Panc1 (cell line): ENCODE results near the gene CORO2B. TPM values are rescaled to one million over a fixed set of nuclear protein-coding genes. Genes with fewer than 3 reads are reported as not detected.

Source experiments
- ATAC-seq: fragments of 200-7000 bp; cut with Tn5 transposase; 2 replicates; pipeline ENCODE4 v1.9.1; 2020; ENCODE audit warnings: mild to moderate bottlenecking, moderate library complexity
- BruUV-seq: library from RNA; stranded (reverse); fragments of 400-500 nt; replicated peaks from 2 replicates; lab custom pipeline; 2021; lab: Mats Ljungman, UMichigan
- CTCF ChIA-PET: fragments of 300-600 bp; sonication (Branson Sonifier 250); formaldehyde crosslinking; loops from one replicate; lab custom pipeline; 2022; ENCODE audit warnings: antibody characterized with exemption; lab: Charles Lee
- POLR2A ChIA-PET: fragments of 300-600 bp; sonication (Branson Sonifier 250); formaldehyde crosslinking; loops from one replicate; lab custom pipeline; 2022; ENCODE audit warnings: antibody characterized with exemption; lab: Charles Lee
- DNase-seq: peaks from one replicate; pipeline ENCODE4 v3.0.0-alpha.2; 2010; ENCODE audit warnings: low read depth, low spot score
- H3K27ac ChIP-seq: 2 replicates; pipeline ENCODE4 v1.5.1; 2011; ENCODE audit warnings: mild to moderate bottlenecking, low read length, inconsistent platforms
- H3K27me3 ChIP-seq: fragments of 200-500 bp; sonication (Bioruptor generic); 2 replicates; pipeline ENCODE4 v1.6.0; 2014; ENCODE audit warnings: low read length, inconsistent platforms; ENCODE audit not compliant: control insufficient read depth, insufficient read depth
- H3K36me3 ChIP-seq: fragments of 200-500 bp; sonication (Bioruptor generic); 2 replicates; pipeline ENCODE4 v1.5.1; 2014; ENCODE audit warnings: inconsistent platforms, mild to moderate bottlenecking, low read length, moderate library complexity; ENCODE audit not compliant: control insufficient read depth, insufficient read depth
- H3K4me1 ChIP-seq: 2 replicates; pipeline ENCODE4 v1.5.1; 2011; ENCODE audit warnings: inconsistent platforms, mild to moderate bottlenecking, low read length, moderate library complexity; ENCODE audit not compliant: control insufficient read depth, insufficient read depth
- H3K4me3 ChIP-seq, 2 experiments: 2 replicates each; pipeline ENCODE4 v1.5.1; 2011 to 2012; ENCODE audit warnings: low read depth in 2 of 2, low read length in 2 of 2, mild to moderate bottlenecking in 2 of 2, inconsistent platforms in 1 of 2, moderate library complexity in 1 of 2
- H3K9me3 ChIP-seq: fragments of 200-500 bp; sonication (Bioruptor generic); 2 replicates; pipeline ENCODE4 v1.5.1; 2014; ENCODE audit warnings: low read depth, mild to moderate bottlenecking, inconsistent platforms, low read length, moderate library complexity; ENCODE audit not compliant: control insufficient read depth, insufficient read depth
- POLR2AphosphoS5 ChIP-seq: IDR thresholded peaks from 2 replicates; pipeline ENCODE4 v1.6.1; 2012; ENCODE audit warnings: mild to moderate bottlenecking, low read depth, low read length, moderate library complexity
- SIN3A ChIP-seq: IDR thresholded peaks from 2 replicates; pipeline ENCODE4 v1.6.1; 2012; ENCODE audit warnings: low read depth, mild to moderate bottlenecking, low read length, moderate library complexity, borderline replicate concordance; ENCODE audit not compliant: insufficient read depth
- TCF7L2 ChIP-seq: IDR thresholded peaks from 2 replicates; pipeline ENCODE4 v1.6.1; 2011; ENCODE audit warnings: mild to moderate bottlenecking, low read depth, low read length, inconsistent platforms
- in situ Hi-C: cut with HindIII; loops from 2 replicates; pipeline ENCODE4 v1.10.0; 2016; ENCODE audit warnings: low sequenced_read_pairs, low pct_unique_long_range_greater_than_20kb
- intact Hi-C: fragments of 100-400 bp; cut with micrococcal nuclease; formaldehyde crosslinking; loops from one replicate; pipeline ENCODE4 v1.10.0; 2022; ENCODE audit not compliant: unreplicated experiment
- total RNA-seq: library from RNA; stranded (reverse); gene quantifications from one replicate; pipeline ENCODE4 v1.2.1, GENCODE V29; 2021; ENCODE audit not compliant: unreplicated experiment
- TF ChIP-seq, protein P1 (sequence below): fragments of 450-650 bp; IDR thresholded peaks from 2 replicates; pipeline ENCODE4 v1.5.1; 2017; ENCODE audit warnings: mild to moderate bottlenecking
- TF ChIP-seq, protein P2 (sequence below), 2 experiments: IDR thresholded peaks; 2 replicates each; pipeline ENCODE4 v1.6.1; 2011 to 2012; ENCODE audit warnings: low read depth in 2 of 2, control low read depth in 1 of 2, low read length in 1 of 2, mild to moderate bottlenecking in 1 of 2, moderate library complexity in 1 of 2; ENCODE audit not compliant: insufficient read depth in 1 of 2

CORO2B gene
- total RNA-seq, 1 experiment from 2014 or later: 0.36 TPM

DNA sequence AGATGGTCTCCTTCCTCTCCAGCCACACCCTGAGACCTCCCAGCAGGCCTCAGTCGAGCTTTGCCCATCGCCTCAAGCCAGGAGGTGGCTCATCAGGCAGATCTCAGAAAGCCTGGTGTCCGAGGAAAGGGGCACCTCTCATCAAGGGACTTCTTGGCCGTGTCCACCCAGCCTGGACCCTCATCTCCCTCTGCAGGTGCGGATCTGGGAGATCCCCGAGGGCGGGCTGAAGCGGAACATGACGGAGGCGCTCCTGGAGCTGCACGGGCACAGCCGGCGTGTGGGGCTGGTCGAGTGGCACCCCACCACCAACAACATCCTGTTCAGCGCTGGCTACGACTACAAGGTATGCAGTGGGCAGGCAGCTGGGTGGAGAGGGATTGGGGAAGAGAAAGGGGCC is 131.7 kb downstream of the CORO2B start:
- CTCF ChIA-PET: no interaction called here
- intact Hi-C loops: no loop called here

DNA sequence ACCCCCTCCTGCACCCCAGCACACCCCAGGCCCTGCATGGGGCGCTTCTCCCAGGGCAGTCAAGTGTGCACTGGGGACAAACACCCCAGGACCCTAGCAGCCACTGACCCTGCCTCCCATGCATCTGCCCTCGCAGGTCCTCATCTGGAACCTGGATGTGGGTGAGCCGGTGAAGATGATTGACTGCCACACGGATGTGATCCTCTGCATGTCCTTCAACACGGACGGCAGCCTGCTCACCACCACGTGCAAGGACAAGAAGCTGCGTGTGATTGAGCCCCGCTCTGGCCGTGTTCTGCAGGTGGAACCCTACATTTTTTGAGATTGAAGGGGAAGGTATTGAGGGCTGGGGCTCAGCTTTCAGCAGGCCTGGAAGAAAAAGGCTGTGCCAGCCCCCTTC is 132.6 kb downstream of the CORO2B start:
- ATAC-seq: no peak
- in situ Hi-C loops (no loop called here), intact Hi-C loops (no loop called here)
- no peaks in the 10 kb centered on the region for H3K4me1 ChIP-seq
- H3K27me3 ChIP-seq: no peaks in the 10 kb centered on the region; the same call in 1 of the 2 replicates
- no peak overlapping the region for H3K4me3 ChIP-seq
- no peaks in the 10 kb centered on the region for H3K36me3 ChIP-seq
- H3K27ac ChIP-seq: no peak overlapping the region
- ChIA-PET CTCF (no interaction called here), POLR2A (no interaction called here)
- DNase-seq: no peak
- BruUV-seq: no TSS peak
- H3K9me3 ChIP-seq: no peaks in the 10 kb centered on the region
- TF ChIP-seq TCF7L2: no peak
- TF ChIP-seq SIN3A: no peak
- TF ChIP-seq, protein P1, sequence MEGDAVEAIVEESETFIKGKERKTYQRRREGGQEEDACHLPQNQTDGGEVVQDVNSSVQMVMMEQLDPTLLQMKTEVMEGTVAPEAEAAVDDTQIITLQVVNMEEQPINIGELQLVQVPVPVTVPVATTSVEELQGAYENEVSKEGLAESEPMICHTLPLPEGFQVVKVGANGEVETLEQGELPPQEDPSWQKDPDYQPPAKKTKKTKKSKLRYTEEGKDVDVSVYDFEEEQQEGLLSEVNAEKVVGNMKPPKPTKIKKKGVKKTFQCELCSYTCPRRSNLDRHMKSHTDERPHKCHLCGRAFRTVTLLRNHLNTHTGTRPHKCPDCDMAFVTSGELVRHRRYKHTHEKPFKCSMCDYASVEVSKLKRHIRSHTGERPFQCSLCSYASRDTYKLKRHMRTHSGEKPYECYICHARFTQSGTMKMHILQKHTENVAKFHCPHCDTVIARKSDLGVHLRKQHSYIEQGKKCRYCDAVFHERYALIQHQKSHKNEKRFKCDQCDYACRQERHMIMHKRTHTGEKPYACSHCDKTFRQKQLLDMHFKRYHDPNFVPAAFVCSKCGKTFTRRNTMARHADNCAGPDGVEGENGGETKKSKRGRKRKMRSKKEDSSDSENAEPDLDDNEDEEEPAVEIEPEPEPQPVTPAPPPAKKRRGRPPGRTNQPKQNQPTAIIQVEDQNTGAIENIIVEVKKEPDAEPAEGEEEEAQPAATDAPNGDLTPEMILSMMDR: no peak
- no peak for TF ChIP-seq POLR2AphosphoS5
- TF ChIP-seq, protein P2, sequence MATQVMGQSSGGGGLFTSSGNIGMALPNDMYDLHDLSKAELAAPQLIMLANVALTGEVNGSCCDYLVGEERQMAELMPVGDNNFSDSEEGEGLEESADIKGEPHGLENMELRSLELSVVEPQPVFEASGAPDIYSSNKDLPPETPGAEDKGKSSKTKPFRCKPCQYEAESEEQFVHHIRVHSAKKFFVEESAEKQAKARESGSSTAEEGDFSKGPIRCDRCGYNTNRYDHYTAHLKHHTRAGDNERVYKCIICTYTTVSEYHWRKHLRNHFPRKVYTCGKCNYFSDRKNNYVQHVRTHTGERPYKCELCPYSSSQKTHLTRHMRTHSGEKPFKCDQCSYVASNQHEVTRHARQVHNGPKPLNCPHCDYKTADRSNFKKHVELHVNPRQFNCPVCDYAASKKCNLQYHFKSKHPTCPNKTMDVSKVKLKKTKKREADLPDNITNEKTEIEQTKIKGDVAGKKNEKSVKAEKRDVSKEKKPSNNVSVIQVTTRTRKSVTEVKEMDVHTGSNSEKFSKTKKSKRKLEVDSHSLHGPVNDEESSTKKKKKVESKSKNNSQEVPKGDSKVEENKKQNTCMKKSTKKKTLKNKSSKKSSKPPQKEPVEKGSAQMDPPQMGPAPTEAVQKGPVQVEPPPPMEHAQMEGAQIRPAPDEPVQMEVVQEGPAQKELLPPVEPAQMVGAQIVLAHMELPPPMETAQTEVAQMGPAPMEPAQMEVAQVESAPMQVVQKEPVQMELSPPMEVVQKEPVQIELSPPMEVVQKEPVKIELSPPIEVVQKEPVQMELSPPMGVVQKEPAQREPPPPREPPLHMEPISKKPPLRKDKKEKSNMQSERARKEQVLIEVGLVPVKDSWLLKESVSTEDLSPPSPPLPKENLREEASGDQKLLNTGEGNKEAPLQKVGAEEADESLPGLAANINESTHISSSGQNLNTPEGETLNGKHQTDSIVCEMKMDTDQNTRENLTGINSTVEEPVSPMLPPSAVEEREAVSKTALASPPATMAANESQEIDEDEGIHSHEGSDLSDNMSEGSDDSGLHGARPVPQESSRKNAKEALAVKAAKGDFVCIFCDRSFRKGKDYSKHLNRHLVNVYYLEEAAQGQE (IDR thresholded peaks at IDR 0.05; ENCODE audit: insufficient read depth in 1 of 2, low read depth in 2 of 2, low read length in 1 of 2): no peak

More for the DNA sequence above, 131.7 kb downstream of the CORO2B start:
- DNase-seq: no peak
- in situ Hi-C loops: no loop called here
- no peaks in the 10 kb centered on the region for H3K9me3 ChIP-seq
- H3K4me1 ChIP-seq: no peaks in the 10 kb centered on the region
- TF ChIP-seq, protein P1: no peak
- no peak for TF ChIP-seq TCF7L2
- TF ChIP-seq, protein P2 (IDR thresholded peaks at IDR 0.05; ENCODE audit: insufficient read depth in 1 of 2, low read depth in 2 of 2, low read length in 1 of 2): no peak
- TF ChIP-seq SIN3A: no peak
- no peak for TF ChIP-seq POLR2AphosphoS5
- POLR2A ChIA-PET: no interaction called here
- no peak for ATAC-seq
- H3K27me3 ChIP-seq: no peaks in the 10 kb centered on the region; the same call in 1 of the 2 replicates
- no peaks in the 10 kb centered on the region for H3K36me3 ChIP-seq
- no peak overlapping the region for H3K27ac ChIP-seq
- H3K4me3 ChIP-seq: no peak overlapping the region
- no TSS peak for BruUV-seq
